KG1 (cell line): ENCODE measurements around the gene BLOC1S3.
"Not testable (repeated sequence)": the region's sequence is repeated elsewhere in the genome, so short reads cannot be mapped to it uniquely, and the experiment has no call there.

Experiments used
- DNase-seq: peaks from one replicate; lab custom pipeline; 2025; lab: John Stamatoyannopoulos, UW

BLOC1S3 gene

DNA sequence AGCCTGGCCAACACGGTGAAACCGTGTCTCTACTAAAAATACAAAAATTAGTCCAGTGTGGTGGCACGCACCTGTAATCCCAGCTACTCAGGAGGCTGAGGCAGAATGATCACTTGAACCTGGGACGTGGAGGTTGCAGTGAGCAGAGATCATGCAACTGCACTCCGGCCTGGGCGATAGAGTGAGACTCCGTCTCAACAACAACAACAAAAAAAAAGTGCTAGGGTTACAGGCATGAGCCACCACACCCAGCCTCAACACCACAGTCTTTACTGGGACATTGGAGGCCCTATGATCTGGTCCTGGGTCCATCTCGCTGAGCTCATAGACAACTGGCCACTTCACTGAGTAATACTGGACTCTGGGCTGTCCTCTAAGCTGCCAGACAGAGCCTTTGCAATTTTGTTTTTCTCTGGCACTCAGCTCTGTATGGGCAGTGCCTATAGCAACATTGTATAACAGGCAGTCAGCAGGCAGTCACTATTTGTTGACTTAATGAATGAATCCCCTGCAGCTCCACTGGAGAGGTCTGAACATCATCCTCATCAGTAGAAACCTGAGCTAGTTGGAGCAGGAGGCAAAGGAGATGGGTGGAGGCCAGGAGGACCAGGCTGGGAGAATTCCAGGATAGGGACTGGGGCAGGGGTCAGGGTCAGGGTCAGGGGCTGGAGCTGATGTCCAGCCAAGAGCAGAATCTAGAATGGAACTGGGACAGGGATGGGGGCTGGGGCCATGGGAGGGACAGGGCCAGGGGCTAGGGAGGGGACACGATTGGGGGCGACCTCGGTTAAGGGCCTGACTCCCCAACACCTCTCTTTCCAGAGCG, 8.1 kb downstream of the BLOC1S3 start:
- DNase-seq = no peak

DNA sequence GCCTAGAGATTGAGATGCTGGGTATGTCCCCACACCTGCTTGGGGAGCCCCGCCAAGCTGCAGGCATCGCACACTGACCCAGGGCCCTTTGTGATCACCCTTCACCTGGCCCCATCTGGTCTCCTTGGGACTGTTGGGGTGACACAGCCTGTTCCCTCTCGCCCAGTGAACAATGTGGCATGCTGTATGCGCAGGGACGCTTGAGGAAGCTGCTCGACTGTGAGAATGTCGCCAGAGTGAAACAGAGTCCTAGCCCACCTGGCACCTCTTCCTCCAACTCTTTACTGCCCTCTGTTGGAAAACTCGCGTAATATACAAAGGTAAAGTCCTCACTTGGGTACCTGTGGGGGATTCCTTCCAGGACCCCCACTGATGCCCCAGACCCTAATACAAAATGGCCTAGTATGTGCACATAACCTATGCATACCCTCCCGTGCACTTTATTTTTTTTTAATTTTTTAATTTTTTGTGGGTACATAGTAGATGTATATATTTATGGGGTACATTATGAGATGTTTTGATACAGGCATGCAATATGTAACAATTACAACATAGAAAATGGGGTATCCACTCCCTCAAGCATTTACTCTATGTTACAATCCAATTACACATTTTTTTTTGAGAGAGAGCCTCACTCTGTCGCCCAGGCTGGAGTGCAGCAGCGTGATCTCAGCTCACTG, 9.0 kb downstream of the BLOC1S3 start:
- no peak for DNase-seq

GRCh38 chr19:45189971-45190370, 11.4 kb downstream of the BLOC1S3 start:
- DNase-seq = no peak

- no peak for DNase-seq
Observed at GRCh38 chr19:45191375-45191774, 12.8 kb downstream of the BLOC1S3 start.

DNA sequence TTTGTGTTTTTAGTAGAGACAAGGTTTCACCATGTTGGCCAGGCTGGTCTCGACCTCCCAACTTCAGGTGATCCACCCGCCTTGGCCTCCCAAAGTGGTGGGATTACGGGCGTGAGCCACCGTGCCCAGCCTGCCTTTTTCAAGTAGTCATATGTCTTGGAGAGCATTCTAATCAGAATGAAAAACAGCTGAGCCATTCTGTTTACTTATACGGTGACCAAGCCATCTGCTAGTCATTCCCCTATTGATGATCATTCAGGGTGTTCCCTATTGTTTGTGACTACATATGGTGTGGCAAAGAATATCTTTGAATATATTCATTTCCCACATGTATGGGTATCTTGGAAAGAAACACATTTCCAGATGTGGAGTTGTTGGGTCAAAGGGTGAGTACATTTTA, 17.2 kb downstream of the BLOC1S3 start:
- no peak for DNase-seq

DNA sequence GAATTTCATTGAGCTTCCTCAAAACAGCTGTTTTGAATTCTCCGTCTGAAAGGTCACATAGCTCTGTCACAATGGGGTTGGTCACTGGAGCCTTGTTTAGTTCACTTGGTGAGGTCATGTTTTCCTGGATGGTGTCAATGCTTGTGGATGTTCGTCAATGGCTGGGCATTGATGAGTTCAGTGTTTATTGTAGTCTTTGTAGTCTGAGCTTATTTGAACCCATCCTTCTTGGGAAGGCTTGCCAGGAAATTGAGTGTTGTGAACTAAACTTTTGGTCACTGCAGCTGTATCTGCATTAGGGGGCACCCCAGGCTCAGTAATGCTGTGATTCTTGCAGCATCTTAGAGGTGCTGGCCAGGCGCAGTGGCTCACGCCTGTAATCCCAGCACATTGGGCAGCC, 22.0 kb downstream of the BLOC1S3 start:
- DNase-seq = no peak

DNA sequence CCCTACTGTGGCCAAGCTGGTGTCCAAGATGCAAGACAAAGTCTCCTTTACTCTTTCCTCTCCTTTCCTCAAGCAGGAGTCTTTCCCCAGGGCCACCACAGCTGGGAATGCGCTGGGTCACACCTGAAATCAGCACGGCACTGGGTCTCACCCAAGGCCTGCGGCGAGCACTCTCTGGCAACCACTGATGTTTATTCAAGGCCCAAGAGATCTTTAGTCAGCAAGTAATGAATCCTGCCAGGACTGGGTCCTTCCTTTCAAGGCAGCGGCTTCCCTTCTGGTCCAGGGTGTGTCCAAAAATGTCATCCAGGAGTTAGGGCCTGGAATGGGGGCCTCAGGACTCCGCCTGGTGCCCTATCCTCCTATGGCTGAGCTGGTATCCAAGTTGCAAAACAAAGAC, 24.1 kb downstream of the BLOC1S3 start:
- DNase-seq = no peak

GRCh38 chr19:45205810-45206209, 27.2 kb downstream of the BLOC1S3 start:
- DNase-seq = no peak

GRCh38 chr19:45206328-45206727, 27.7 kb downstream of the BLOC1S3 start:
- no peak for DNase-seq

DNA sequence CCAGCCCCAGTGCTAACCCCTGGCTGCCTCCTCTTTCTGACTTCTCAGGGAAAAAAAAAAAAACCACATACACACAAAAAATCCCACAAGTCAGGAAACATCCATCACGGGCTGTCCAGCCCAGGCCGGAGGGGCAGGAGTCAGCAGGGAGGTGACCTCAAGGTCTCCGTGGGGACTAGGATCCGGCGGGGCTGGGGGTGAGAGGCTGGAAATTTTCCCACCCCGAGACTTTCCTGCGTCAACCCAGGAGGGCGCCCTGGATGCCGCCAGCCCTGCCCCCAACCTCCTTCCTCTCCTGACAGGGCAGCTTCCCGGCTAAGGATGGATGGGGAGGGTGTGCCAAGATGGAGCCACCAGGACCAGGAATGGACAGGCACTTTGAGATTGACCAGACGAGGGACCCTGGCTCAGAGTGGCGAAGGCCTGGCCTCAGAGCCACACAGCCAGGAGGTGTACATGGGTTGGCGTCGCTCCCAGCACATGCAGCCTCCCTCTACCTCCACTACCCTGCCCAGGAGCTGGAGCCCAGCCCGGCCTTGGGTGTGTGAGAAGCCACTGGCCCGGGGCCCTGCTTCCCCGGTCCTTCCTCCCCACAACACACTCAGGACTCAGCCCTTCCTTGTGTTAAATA, 33.3 kb downstream of the BLOC1S3 start:
- DNase-seq = no peak

DNA sequence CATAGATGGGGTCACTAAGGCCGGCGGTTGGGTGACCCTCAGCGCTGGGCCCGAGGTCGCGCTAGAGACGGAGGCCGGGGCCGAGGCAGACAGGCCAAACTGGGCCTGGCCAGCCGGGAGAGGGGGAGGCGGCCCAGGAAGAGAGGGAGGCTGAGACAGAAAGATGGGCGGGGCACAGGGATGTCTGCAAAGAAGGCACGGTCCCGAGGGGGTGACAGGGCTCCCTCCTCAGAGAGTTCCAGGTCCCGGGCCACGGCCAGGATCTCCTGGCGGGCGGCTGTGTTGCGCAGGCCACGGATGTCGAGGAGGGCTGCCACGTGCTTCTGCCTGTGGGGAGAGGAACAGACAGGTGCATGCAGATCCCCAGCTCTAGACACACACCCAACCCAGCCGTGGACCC, 34.4 kb downstream of the BLOC1S3 start:
- DNase-seq = no peak

DNA sequence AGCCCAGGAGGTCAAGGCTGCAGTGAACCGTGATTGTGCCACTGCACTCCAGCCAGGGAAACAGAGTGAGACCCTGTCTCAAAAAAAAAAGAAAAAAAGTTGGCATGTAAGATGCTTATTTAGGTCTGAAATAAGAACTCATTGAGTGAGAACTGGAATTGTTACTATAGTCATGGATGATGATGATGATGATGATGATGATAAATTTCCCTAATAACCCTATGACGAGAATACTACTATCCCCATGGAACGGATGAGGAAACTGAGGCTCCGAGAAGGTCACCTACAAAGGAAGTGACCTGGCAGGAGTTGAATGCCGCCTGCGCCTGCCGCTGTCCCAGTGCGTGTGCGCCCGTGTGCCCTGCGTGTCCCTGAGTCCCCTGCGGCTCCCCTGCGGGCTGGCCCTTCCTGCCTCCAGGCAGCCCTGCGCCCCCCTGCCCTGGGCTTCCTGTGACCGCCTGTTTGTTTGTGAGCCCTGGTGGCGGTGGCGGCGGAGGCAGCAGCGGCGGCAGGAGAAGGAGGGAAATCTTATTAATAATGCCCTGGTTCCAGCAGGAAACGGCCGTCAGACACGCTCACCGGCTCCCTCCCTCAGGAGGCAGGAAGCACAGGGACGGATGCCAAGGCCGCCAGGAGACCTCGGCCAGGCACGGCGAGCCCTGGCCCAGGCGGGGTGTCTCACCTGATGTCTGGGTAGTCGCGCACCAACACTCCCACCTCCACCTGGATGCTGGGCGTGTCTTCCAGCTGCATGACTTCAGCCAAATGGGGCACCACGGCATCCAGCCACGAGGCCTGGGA, 37.0 kb downstream of the BLOC1S3 start:
- no peak for DNase-seq

DNA sequence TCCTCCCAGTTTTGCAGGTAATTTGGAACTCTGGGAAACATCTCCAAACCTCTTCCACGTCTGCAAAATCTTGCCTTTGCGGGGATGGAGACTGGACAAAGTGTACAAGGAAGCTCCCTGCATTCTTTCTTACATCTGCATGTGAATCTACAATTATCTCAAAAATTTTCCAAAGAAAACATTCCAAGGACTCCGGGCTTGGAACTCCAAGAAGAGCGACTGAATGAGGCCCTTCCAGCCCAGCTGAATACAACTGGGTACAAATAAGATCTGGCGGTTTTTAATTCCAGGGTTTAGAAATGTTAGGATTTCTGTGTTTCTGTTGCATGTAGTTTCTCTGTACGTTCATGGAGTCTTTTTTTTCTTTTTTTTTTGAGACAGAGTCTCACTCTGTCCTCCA, 38.1 kb downstream of the BLOC1S3 start:
- no peak for DNase-seq

- DNase-seq = no peak
Observed at GRCh38 chr19:45217193-45217956, 38.8 kb downstream of the BLOC1S3 start.

- DNase-seq = no peak
Observed at GRCh38 chr19:45217957-45218334, 39.4 kb downstream of the BLOC1S3 start.

- no peak for DNase-seq
Observed at GRCh38 chr19:45218426-45218825, 39.8 kb downstream of the BLOC1S3 start.

DNA sequence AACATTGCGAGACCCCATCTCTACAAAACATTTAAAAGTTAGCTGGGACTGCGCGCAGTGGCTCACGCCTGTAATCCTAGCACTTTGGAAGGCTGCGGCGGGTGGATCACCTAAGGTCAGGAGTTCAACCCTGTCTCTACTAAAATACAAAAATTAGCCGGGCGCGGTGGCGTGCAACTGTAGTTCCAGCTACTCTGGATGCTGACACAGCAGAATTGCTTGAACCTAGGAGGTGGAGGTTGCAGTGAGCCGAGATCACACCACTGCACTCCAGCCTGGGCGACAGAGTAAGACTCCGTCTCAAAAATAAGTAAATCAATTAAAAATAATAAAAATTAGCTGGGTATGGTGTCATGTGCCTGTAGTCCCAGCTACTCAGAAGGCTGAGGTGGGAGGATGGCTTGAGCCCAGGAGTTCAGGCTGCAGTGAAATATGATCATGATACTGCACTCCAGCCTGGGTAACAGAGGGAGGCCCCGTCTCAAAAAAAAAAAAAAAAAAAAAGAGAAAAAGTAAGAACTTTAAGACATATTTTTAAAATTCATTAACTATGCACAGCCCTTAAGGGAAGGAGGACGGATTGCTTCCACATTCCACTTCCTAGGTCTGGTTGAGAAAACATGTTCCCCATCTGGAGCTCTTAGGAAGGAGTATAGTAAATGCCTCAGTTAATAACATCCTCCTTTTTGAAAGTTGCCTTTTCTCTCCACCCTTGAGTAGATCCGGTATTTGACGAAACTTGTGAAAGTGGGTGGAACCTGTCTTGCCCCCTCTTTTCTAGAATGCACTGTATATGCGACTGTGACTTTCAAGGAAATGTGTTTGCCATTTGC, 40.5 kb downstream of the BLOC1S3 start:
- no peak for DNase-seq

- no peak for DNase-seq
Observed at GRCh38 chr19:45222724-45223123, 44.1 kb downstream of the BLOC1S3 start.

DNA sequence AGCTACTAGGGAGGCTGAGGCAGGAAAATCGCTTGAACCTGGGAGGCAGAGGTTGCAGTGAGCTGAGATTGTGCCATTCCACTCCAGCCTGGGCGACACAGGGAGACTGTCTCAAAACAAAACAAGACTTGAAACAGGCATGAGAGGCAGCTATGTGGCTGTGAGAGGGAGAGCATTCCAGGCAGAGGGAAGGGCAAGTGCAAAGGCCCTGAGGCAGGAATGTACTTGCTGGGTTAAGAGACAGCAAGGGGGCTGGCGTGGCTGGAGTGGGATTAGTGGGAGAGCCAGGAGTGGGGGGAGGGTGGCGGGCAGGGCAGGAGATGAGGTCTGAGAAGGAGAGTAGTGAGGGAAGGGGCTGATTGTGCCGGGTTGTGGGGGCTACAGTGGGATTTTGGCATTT, 45.3 kb downstream of the BLOC1S3 start:
- no peak for DNase-seq

DNA sequence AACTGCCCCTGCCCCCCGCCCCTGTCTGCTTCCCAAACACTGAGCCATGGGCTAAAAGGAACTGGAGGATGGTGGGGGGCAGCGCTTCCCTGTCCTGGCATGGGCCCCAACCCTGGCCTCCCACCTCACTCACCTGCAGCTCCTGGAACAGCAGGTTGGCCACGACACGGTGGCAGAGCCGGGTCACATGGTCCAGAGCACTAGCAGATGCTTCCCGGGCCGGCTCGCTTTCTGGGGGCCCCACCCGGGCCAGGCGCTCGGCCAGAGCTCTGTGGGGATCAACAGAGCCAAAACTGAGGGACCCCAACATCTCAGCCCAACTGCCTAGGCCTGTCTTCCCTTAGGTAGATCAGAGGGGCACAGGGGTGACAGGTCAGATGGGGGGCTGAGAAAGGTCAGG, 46.1 kb downstream of the BLOC1S3 start:
- no peak for DNase-seq

DNA sequence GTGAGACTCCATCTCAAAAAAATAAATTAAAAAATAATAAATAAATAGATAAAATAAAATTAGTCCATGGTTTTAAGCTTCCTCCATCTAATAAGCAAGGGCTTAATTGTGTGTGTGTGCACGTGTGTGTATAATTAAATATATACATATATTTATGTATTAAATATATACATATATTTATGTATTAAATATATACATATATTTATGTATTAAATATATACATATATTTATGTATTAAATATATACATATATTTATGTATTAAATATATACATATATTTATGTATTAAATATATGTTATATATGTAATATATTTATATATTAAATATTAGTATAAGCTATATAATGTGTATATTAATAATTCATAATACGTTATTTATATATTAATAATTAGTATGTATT, 50.5 kb downstream of the BLOC1S3 start:
- not testable (repeated sequence) for DNase-seq
